Measurements from ENCODE around the gene SLC66A1. TPM values are rescaled to one million over a fixed set of nuclear protein-coding genes. Genes with fewer than 3 reads are reported as not detected.

SLC66A1 gene
- total RNA-seq, 4 donors from 2014 or later = 6.8 to 14.3 (median 10.3) TPM

GRCh38 chr1:19341201-19342061 is 29.3 kb downstream of the SLC66A1 start:
- H3K4me1 ChIP-seq = peaks cover 0 to 50% (median 14%) of the 10 kb centered on the region in 3 donors
- DNase-seq = no peak
- H3K36me3 ChIP-seq = peaks cover 15 to 85% (median 27%) of the 10 kb centered on the region in 3 donors
- TF ChIP-seq POLR2A (IDR thresholded peaks at IDR 0.05) = no peak
- peak; percentile 76 to 94 (median 85) for TF ChIP-seq CTCF (IDR thresholded peaks at IDR 0.05)
- WGBS, 2 donors = 34 to 45% methylated on average over 11 to 19 of the region's 25 CpGs
- no peaks in the 10 kb centered on the region for H3K9me3 ChIP-seq
- H3K27ac ChIP-seq = peak overlapping the region in 3 of 4 donors; percentile 45 to 53 (median 45)
- no peak overlapping the region for H3K4me3 ChIP-seq
- intact Hi-C loops (cut with DNase I) = loop anchor here (5.0 kb wide), 1 partner anchor 316 kb away; no protein-coding TSS in a partner anchor
- no peaks in the 10 kb centered on the region for H3K27me3 ChIP-seq

DNA sequence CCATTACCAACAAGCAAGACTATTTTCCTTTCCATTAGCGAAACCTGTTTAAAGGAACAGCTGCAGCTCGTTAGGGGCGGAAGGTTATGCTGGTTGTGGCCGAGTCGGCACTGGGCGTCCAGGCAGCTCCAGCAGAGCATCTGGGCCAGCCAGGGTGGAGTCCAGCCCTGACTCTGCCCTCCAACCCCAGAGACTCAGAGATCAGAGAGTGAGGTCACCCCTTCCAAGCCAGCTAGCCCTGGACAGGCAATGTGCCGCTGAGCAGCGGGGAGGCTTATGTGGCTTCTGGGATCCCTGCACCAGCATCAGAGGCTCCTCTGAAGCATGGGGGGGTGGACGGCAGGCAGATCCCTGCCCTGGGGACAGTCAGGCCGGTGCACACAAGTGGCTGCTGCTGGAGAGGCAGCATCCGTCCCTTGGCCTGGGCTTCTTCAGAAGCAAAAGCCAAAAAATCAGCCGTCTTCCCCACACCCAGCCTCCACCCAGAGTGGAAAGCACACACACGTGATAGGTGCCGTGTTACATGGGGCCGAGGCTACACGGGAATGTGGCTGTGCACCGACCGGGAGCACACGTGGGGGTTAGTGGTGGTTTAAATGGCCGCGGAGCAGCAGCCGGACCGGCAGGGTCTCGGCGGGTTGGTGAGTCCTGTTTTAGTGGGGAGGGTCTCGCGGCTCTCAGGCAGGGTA is 30.1 kb downstream of the SLC66A1 start:
- intact Hi-C loops (cut with DNase I) = loop anchor here (5.0 kb wide), 1 partner anchor 315 kb away; no protein-coding TSS in a partner anchor
- Histone ChIP-seq H3K27ac (peak overlapping the region in 3 of 4 donors; percentile 45 to 53 (median 45)), H3K4me1 (peaks cover 0 to 53% (median 14%) of the 10 kb centered on the region in 3 donors), H3K27me3 (no peaks in the 10 kb centered on the region), H3K36me3 (peaks cover 15 to 81% (median 27%) of the 10 kb centered on the region in 3 donors), H3K4me3 (no peak overlapping the region), H3K9me3 (no peaks in the 10 kb centered on the region)
- TF ChIP-seq POLR2A (IDR thresholded peaks at IDR 0.05) (no peak), CTCF (IDR thresholded peaks at IDR 0.05) (no peak)
- 86 to 92% methylated on average over 8 to 14 of the region's 27 CpGs for WGBS, 2 donors
- DNase-seq = no peak

DNA sequence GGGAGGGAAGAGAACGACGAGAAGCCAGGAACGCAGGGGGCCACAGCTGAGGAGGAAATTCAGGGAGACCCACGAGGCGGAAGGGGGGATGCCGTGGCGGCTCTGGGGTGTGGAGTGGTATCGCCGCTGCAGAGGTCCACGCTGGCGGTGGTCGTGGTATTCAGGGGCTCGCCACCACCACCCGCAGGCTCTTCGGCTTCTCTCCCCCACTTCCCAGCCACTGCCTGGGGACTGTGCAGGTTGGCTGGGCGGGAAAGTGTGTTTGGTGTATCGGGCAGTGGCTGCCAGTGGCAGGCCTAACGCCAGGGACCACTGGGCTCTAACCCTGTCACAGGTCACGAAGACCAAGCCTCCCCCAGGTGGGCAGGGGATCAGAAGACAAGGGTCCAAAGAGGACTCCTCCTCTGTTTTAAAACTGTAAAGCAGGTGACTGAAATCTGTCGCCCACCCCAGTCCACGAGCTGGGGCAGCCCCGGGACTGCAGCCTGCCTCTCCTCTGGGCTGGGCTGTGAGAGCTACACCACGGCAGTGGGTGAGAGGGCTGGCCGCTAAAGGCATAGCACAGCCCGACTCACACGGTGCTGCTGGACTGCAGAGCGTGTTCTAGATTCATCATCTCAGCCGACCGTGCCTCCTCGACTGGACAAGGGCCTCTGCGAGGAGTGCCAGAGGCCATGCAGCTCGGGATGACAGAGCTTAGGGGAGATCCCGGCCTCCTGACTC is 30.9 kb downstream of the SLC66A1 start:
- no peak for TF ChIP-seq CTCF (IDR thresholded peaks at IDR 0.05)
- no peak for TF ChIP-seq POLR2A (IDR thresholded peaks at IDR 0.05)
- Histone ChIP-seq H3K36me3 (peaks cover 15 to 77% (median 27%) of the 10 kb centered on the region in 3 donors), H3K4me3 (no peak overlapping the region), H3K4me1 (peaks cover 6 to 61% (median 17%) of the 10 kb centered on the region in 3 donors), H3K9me3 (no peaks in the 10 kb centered on the region), H3K27ac (peak overlapping the region in 3 of 4 donors; percentile 36 to 45 (median 45)), H3K27me3 (no peaks in the 10 kb centered on the region)
- DNase-seq = no peak
- 91 to 92% methylated on average over 11 to 16 of the region's 33 CpGs for WGBS, 2 donors
- intact Hi-C loops (cut with DNase I) = loop anchor here (5.0 kb wide), 1 partner anchor 314 kb away; no protein-coding TSS in a partner anchor

DNA sequence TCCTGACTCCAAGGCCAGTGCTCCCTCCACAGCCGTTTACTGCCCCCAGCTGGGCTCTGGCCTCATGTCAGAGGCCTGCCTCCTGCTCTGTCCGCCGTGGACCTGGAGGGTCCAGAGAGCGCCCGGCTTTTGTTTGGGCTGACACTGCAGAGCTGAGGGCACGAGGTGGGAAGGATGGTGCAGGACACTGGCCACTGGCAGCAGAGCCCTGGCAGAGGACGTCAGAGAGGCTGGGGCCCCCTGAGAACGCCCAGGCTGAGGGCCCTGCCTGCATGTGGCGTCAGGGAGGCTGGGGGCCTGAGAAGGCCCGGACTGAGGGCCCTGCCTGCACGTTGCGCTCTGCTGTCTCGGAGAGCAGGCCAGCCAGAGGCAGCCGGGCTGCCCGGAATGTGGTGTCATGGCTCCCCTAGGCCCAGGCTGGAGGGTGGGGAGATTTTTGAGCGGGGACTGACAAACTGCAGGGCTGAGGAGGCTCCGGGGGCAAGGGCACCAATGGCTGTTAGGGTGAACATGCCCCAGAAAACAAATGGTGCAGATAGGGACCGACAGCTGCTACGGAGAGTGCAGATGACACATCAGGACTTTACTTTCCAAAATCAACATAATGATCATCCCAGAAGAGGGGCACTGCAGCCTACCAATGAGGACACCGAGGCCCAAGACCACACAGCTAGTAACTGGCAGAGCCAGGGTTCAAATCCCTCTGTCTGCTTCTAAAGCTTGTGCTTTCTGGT is 31.7 kb downstream of the SLC66A1 start:
- peaks cover 15 to 77% (median 27%) of the 10 kb centered on the region in 3 donors for H3K36me3 ChIP-seq
- no peak for DNase-seq
- TF ChIP-seq POLR2A (IDR thresholded peaks at IDR 0.05) = no peak
- TF ChIP-seq CTCF (IDR thresholded peaks at IDR 0.05) = no peak
- no peaks in the 10 kb centered on the region for H3K9me3 ChIP-seq
- WGBS, 2 donors = 76 to 83% methylated on average over 4 to 8 of the region's 20 CpGs
- peaks cover 7 to 69% (median 19%) of the 10 kb centered on the region in 3 donors for H3K4me1 ChIP-seq
- intact Hi-C loops (cut with DNase I) = loop anchor here (5.0 kb wide), 1 partner anchor 314 kb away; no protein-coding TSS in a partner anchor
- peak overlapping the region in 3 of 4 donors; percentile 36 to 49 (median 45) for H3K27ac ChIP-seq
- no peaks in the 10 kb centered on the region for H3K27me3 ChIP-seq
- no peak overlapping the region for H3K4me3 ChIP-seq
